AG08395 (cell line): ENCODE data around the gene CEP350.

ENCODE experiments used
- DNase-seq: peaks from one replicate; pipeline ENCODE4 v3.0.0; 2012; ENCODE audit warnings: mixed read lengths, low spot score

CEP350 gene

DNA sequence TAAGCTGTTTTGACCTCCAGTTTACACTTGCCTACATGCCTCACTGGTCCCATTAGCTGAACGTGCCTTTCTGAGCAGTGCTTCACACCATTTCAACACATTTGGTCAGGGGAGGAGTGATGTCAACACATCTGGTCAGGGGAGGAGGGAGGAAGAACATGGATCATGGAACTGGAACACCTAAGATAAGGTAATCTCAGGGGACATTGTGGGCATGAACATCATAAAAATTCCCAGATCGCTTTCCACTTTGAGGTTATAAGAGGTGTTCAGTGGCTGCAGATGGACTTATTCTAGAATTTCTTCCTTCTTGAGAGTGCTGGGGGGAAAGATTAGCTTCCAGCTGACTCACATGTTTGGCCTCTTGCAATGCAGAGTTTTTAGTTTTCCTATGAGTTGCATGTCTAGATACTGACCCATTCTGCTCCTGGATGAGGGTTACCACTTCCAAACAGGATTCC is 202.1 kb downstream of the CEP350 start:
- DNase-seq: peak; percentile 70

DNA sequence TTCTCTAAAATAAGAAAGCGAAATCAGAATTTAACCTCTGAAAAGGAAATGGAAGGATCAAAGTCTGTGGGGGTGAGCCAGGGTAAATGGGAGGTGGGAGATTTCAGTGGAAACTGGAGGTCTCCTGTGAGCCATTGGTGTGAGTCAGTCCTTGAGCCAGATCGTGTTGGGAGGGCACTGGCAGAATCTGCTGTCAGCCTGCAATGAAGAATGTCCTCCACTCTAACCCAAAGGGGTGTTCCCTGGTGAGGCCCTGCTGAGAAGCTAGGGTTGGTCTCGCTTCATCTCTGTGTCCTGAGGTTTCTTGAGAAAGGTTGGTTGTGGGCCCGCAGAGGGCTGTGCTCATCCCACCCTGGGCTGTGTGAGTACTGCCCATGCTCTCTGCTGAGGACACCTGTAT is 202.5 kb downstream of the CEP350 start:
- DNase-seq: peak; percentile 60

DNA sequence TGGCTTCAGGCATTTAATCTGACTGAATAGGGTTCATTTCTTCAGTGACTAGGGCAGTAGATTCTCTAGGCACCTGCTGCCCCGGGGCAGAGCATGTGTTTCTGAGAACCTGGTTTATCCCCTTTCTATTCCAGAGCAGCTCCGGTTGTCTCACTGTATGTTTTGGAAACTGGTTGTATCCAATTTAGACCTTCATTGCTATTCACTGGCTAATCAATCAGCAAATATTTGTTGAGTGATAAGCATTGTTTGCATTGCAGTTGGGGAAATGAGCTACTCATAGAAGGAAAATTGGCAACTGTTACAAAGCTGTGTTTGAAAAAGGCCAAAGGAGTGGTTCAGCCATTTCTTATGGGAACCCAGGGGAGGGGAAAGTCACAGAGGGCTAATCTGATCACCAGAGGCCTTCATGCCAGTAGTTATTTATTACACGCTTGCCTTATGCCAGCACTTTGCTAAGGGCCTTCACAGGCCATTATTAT is 203.0 kb downstream of the CEP350 start:
- DNase-seq: no peak

DNA sequence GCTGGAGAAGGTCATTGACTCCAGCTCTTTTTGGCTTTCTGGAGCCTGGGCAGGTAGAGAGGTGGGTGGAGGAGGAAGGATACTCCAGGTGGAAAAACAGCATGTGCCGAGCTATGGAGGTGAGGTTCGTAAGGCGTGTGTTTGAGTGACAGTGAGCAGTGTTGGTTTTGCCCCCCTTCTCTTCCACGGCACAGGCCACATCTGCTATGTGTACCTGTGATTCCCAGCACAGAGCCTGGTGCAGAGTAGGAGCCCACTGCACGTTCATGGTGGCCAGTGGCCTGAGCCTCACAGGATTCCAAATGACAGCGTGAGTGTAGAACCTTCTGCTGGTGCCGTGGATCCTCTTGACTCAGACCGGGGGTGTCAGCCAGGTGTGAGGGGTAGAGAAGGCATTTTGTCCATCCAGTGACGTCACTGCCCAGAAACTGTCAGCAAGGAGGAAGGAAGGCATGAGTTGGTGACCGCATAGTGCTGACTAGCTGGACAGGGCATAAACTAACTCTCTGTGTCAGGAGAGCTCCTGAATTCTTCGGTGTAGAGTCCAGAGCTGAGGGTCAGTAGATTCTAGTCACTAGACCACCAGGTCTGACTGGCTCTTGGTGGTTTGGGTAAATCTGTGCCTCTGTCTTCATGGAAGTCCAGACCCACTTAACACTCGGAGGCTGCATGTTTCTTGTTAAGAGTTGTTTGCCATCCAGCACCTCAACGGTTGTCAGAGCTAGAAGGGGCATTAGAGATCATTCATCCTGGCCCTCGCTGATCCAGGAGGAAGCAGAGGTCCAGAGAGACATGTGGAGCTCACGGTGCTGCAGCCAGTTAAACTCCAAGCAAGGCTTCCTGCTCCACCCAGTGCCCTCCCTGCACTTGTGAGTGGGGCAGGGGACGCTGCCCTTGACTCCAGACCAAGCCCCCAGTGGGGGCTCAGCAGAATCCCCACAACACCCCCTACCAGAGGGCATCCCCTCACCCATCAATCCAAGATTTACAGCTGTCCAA is 203.8 kb downstream of the CEP350 start:
- no peak for DNase-seq

DNA sequence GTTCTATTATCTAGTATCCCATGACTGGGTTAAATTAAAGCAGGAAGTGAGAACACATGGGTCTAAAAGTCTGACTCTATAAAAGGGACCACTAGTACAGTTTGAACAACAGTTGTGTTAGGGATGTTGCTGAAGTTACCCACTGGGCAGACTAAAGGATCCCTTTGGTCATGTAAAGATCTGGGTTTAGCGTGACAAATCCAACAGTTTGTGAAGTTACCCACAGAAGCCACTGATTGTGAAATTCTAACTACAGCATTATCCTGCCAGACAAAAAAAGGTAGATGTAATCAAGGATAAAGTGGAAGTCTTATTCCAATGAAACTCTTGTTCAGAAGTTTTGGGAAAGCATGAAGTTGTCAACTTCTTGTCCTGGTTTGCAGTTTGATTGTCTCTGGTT is 205.7 kb downstream of the CEP350 start:
- no peak for DNase-seq

DNA sequence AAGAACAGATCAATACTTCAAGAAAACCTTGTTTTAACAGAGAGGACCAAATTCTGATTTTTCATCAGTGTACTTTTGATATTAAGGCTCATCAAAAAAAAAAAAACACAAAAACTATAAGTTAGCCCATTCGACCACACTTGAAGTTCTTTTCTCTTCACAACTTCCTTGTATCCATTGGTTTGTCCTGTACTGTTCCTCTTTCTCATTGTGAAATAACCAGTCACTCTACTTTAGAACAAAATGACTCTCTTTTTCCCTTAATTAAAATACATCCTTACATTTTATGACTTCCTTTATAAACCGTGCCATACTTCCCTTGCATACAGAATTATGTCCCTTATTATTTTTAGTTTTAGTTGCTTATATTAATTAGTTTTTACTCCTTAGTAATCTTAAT is 208.4 kb downstream of the CEP350 start:
- no peak for DNase-seq
